GM12872 (cell line): ENCODE data around the gene PLEKHF1.

Source experiments
- TF ChIP-seq, protein P1 (sequence below): IDR thresholded peaks from 3 replicates; pipeline ENCODE4 v1.5.1; 2011; ENCODE audit warnings: low read depth, mild to moderate bottlenecking, low read length, moderate library complexity; ENCODE audit not compliant: insufficient read depth

PLEKHF1 gene

DNA sequence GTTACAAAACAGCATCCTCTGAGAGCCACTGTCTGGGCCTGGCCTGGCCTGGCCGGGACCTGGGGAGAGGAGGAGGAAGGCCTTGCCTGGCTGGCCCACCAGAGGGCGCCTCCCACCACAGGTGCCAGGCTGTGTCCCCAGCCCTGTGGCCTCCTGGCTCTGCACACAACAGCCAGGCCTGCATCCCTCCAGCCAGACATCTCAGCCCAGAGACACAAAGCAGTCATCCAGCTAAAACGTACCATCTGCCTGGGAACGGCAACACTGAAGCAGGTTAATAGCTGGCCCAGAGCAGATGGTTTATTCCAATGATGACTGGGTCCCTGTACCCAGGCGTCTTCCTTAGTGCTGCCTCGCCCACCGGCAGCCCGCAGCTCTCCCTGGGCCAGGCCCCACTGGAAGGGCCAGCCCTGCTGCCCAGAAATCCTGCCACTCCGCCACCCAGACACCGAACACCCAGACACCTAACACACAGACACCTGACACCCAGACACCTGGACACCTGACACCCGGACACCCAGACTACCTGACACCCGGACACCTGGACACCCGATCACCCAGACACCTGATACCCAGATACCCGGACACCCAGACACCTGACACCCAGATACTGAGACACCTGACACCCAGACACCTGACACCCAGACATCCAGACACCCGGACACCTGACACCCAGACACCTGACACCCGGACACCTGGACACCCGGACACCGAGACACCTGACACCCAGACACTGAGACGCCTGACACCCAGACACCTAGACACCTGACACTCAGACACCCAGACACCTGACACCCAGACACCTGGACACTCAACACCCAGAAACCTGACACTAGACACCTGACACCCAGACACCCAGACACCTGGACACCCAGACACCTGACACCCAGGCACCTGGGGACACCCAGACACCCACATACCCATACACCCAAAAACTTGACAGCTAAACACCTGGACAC lies 29.7 kb downstream of the PLEKHF1 start:
- TF ChIP-seq, protein P1, sequence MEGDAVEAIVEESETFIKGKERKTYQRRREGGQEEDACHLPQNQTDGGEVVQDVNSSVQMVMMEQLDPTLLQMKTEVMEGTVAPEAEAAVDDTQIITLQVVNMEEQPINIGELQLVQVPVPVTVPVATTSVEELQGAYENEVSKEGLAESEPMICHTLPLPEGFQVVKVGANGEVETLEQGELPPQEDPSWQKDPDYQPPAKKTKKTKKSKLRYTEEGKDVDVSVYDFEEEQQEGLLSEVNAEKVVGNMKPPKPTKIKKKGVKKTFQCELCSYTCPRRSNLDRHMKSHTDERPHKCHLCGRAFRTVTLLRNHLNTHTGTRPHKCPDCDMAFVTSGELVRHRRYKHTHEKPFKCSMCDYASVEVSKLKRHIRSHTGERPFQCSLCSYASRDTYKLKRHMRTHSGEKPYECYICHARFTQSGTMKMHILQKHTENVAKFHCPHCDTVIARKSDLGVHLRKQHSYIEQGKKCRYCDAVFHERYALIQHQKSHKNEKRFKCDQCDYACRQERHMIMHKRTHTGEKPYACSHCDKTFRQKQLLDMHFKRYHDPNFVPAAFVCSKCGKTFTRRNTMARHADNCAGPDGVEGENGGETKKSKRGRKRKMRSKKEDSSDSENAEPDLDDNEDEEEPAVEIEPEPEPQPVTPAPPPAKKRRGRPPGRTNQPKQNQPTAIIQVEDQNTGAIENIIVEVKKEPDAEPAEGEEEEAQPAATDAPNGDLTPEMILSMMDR: peak; percentile 94

DNA sequence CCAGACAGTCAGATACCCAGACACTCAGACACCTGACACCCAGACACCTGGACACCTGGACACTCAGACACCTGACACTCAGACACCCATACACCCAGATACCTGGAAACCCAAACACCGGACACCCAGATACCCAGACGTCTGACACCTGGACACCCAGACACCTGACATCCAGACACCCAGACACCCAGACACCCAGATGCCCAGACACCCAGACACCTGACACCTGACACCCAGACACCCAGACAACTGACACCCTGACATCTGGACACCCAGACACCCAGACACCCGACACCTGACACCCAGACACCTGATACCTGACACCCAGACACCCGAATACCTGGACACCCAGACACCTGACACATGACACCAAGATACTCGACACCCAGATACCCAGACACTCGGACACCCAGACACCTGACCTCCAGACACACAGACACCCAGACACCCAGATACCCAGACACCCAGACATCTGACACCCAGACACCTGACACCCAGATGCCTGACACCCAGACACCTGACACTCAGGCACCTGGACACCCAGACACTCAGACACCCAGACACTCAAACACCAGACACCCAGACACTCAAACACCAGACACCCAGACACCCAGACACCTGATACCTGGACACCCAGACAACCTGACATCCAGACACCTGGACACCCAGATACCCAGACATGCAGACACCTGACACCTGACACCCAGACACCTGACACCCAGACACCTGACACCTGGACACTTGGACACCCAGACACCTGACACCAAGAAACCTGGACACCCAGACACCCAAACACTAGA lies 30.7 kb downstream of the PLEKHF1 start:
- TF ChIP-seq, protein P1: no peak

GRCh38 chr19:29696565-29696846 lies 31.2 kb downstream of the PLEKHF1 start:
- TF ChIP-seq, protein P1: no peak

DNA sequence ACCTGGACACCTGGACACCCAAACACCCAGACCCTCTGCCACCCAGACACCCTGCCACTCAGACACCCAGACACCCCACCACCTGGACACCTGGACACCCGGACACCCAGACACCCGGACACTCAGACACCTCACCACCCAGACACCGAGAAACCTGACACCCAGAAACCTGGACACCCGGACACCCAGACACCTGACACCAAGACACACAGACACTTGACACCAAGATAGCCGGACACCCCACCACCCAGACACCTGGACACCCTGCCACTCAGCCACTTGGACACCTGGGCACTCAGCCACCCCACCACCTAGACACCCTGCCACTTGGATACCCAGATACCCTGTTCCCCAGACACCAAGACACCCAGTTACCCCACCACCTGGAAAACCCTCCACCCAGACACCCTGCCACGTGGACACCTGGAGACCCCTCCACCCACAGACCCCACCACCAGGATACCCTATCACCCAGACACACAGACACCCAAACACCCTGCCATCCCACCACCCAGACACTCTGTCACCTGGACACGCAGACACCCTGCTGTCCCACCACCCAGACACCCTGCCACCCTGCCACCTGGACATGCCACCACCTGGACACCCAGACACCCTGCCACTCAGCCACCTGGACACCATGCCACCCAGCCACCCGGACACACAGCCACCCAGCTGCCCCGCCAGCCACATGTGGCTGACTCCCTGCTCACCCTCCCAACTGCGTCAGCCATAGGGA lies 32.4 kb downstream of the PLEKHF1 start:
- TF ChIP-seq, protein P1: no peak

DNA sequence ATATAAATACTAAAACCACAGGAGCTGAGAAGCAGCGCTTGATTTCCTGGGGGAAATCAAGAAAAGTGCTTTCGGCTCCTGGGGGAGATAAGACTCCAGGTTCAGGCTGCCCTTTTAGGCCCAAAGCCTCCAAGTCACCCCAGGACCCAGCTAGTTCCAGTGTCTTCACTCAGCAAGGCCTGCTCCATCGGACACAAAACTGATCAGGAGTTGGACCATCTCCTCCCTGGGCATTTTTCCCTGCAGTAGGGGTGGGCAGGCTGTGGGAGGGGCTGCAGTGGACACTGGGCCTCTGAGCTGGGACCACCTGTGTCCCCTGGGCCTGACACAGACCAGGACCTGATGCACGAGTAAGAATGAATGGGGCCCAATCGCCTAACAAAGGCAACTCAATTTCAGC lies 34.6 kb downstream of the PLEKHF1 start:
- TF ChIP-seq, protein P1: no peak

GRCh38 chr19:29700498-29700897 lies 35.2 kb downstream of the PLEKHF1 start:
- TF ChIP-seq, protein P1: no peak
